ENCODE results near the gene ANKS1A. TPM values are rescaled to one million over a fixed set of nuclear protein-coding genes. Genes with fewer than 3 reads are reported as not detected.
"Not testable (repeated sequence)": the region's sequence is repeated elsewhere in the genome, so short reads cannot be mapped to it uniquely, and the experiment has no call there.

Gene ANKS1A
- total RNA-seq, 2 experiments from 2014 or later, result 6.4 to 6.9 TPM

- Mint-ChIP-seq H3K27ac (no peak overlapping the region), H3K27me3 (no peaks in the 10 kb centered on the region), H3K4me3 (no peak overlapping the region), H3K4me1 (ENCODE audit: low read depth) (peaks cover 3% of the 10 kb centered on the region), H3K9me3 (no peaks in the 10 kb centered on the region), H3K36me3 (ENCODE audit: low read depth) (no peaks in the 10 kb centered on the region)
- H3K27me3 ChIP-seq (ENCODE audit: control insufficient read depth in 1 of 2, insufficient read depth in 2 of 2, low read length in 2 of 2), result no peaks in the 10 kb centered on the region
- TF ChIP-seq, protein P1, sequence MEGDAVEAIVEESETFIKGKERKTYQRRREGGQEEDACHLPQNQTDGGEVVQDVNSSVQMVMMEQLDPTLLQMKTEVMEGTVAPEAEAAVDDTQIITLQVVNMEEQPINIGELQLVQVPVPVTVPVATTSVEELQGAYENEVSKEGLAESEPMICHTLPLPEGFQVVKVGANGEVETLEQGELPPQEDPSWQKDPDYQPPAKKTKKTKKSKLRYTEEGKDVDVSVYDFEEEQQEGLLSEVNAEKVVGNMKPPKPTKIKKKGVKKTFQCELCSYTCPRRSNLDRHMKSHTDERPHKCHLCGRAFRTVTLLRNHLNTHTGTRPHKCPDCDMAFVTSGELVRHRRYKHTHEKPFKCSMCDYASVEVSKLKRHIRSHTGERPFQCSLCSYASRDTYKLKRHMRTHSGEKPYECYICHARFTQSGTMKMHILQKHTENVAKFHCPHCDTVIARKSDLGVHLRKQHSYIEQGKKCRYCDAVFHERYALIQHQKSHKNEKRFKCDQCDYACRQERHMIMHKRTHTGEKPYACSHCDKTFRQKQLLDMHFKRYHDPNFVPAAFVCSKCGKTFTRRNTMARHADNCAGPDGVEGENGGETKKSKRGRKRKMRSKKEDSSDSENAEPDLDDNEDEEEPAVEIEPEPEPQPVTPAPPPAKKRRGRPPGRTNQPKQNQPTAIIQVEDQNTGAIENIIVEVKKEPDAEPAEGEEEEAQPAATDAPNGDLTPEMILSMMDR (IDR thresholded peaks at IDR 0.05), result no peak
- intact Hi-C loops (cut with DNase I, micrococcal nuclease), result no loop called here
- H3K27ac ChIP-seq (ENCODE audit: low read depth in 1 of 2, low read length in 2 of 2), result no peak overlapping the region
- ChIA-PET POLR2A (interaction anchor here (0.6 kb wide), 1 partner anchor 20 kb away, joined by 3 read pairs; no protein-coding TSS in a partner anchor), CTCF (no interaction called here)
- no peaks in the 10 kb centered on the region for H3K9me3 ChIP-seq (ENCODE audit: control insufficient read depth in 1 of 2, insufficient read depth in 1 of 2, low read length in 2 of 2)
- H3K36me3 ChIP-seq (ENCODE audit: insufficient read depth, low read length), result no peaks in the 10 kb centered on the region
- no peak for DNase-seq
- H3K4me3 ChIP-seq (ENCODE audit: low read length), result no peak overlapping the region
- ATAC-seq (ENCODE audit: poor library complexity), result no peak
- H3K4me1 ChIP-seq (ENCODE audit: insufficient read depth, low read length), result no peaks in the 10 kb centered on the region
Observed at GRCh38 chr6:34897716-34898115, 8.7 kb downstream of the ANKS1A start.

GRCh38 chr6:34899748-34900147 is 10.7 kb downstream of the ANKS1A start:
- H3K4me1 Mint-ChIP-seq (ENCODE audit: low read depth); H3K27me3 Mint-ChIP-seq; H3K36me3 Mint-ChIP-seq (ENCODE audit: low read depth); DNase-seq; intact Hi-C loops (cut with DNase I, micrococcal nuclease); H3K27me3 ChIP-seq (ENCODE audit: control insufficient read depth in 1 of 2, insufficient read depth in 2 of 2, low read length in 2 of 2); H3K27ac ChIP-seq (ENCODE audit: low read depth in 1 of 2, low read length in 2 of 2); H3K4me1 ChIP-seq (ENCODE audit: insufficient read depth, low read length); H3K9me3 ChIP-seq (ENCODE audit: control insufficient read depth in 1 of 2, insufficient read depth in 1 of 2, low read length in 2 of 2); ATAC-seq (ENCODE audit: poor library complexity); H3K4me3 ChIP-seq (ENCODE audit: low read length); H3K36me3 ChIP-seq (ENCODE audit: insufficient read depth, low read length); CTCF ChIA-PET; H3K9me3 Mint-ChIP-seq; H3K4me3 Mint-ChIP-seq; H3K27ac Mint-ChIP-seq: not testable (repeated sequence)
- POLR2A ChIA-PET, result interaction anchor here (2.0 kb wide), 1 partner anchor 11 kb away, joined by 7 read pairs; the partner anchor contains the start of gene ANKS1A

DNA sequence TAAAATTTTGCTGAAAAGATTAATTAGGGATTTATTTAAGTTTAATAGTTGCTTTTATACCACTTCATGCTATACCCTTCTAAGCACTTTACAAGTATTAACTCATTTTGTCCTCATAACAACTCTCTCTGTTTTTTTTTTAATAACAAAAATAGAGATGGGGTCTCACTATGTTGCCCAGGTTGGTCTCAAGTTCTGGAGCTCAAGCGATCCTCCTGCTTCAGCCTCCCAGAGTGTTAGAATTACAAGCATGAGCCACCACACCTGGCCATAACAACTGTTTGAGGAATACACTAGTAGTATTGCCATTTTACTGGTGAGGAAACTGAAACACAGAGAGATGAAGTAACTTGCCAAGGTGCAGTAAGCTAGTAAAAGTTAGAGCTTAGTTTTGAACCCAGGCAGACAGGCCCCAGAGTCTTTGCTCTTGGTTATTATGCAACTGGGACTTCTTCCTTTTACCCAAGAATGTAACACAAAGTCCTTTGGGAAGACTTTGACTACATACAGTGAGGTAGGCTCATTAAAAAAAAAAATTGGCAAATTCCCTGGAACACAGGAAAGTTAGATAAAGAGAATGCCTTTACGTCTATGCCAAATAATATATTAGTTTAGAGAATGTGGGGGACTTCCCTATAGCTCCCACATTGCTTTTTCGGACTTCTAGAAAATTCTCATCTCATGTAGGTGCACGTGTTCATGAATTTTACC is 11.4 kb downstream of the ANKS1A start:
- intact Hi-C loops (cut with DNase I, micrococcal nuclease), result no loop called here
- Mint-ChIP-seq H3K4me1 (ENCODE audit: low read depth) (peaks cover under 1% of the 10 kb centered on the region), H3K27me3 (no peaks in the 10 kb centered on the region), H3K36me3 (ENCODE audit: low read depth) (no peaks in the 10 kb centered on the region), H3K4me3 (no peak overlapping the region), H3K9me3 (no peaks in the 10 kb centered on the region), H3K27ac (no peak overlapping the region)
- ATAC-seq (ENCODE audit: poor library complexity), result no peak
- Histone ChIP-seq H3K9me3 (ENCODE audit: control insufficient read depth in 1 of 2, insufficient read depth in 1 of 2, low read length in 2 of 2) (no peaks in the 10 kb centered on the region), H3K4me3 (ENCODE audit: low read length) (no peak overlapping the region), H3K27ac (ENCODE audit: low read depth in 1 of 2, low read length in 2 of 2) (no peak overlapping the region), H3K36me3 (ENCODE audit: insufficient read depth, low read length) (no peaks in the 10 kb centered on the region), H3K4me1 (ENCODE audit: insufficient read depth, low read length) (no peaks in the 10 kb centered on the region), H3K27me3 (ENCODE audit: control insufficient read depth in 1 of 2, insufficient read depth in 2 of 2, low read length in 2 of 2) (no peaks in the 10 kb centered on the region)
- TF ChIP-seq, protein P1 (IDR thresholded peaks at IDR 0.05), result no peak
- no peak for DNase-seq
- ChIA-PET CTCF (interaction anchor here (0.7 to 1.4 kb wide), 2 partner anchors 12 to 1715 kb away, joined by 3 to 4 read pairs; no protein-coding TSS in a partner anchor), POLR2A (no interaction called here)

DNA sequence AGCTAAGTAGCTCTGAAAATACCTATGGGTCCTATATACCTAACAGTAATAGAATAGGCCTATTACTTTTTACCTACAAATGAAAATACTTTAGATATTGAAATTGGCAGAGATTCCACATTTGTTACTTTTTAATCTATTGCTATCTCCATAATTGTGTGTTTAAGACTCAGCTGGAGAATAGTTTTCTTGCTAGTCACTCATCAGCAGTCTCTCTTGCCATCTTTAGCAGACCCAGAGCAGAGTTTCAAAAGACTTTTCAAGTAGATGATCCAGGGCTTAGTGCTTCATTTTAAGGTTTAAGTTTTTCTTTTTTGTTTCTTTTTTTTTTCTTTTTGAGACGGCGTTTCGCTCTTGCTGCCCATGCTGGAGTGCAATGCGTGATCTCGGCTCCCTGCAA is 12.9 kb downstream of the ANKS1A start:
- Mint-ChIP-seq H3K9me3 (no peaks in the 10 kb centered on the region), H3K27ac (no peak overlapping the region), H3K4me1 (ENCODE audit: low read depth) (no peaks in the 10 kb centered on the region), H3K27me3 (no peaks in the 10 kb centered on the region), H3K36me3 (ENCODE audit: low read depth) (no peaks in the 10 kb centered on the region), H3K4me3 (no peak overlapping the region)
- ATAC-seq (ENCODE audit: poor library complexity), result no peak
- CTCF ChIA-PET, result interaction anchor here (1.4 kb wide), 1 partner anchor 11 kb away, joined by 4 read pairs; no protein-coding TSS in a partner anchor
- TF ChIP-seq, protein P1 (IDR thresholded peaks at IDR 0.05), result no peak
- no peak overlapping the region for H3K4me3 ChIP-seq (ENCODE audit: low read length)
- H3K27me3 ChIP-seq (ENCODE audit: control insufficient read depth in 1 of 2, insufficient read depth in 2 of 2, low read length in 2 of 2), result no peaks in the 10 kb centered on the region
- POLR2A ChIA-PET, result no interaction called here
- no peaks in the 10 kb centered on the region for H3K4me1 ChIP-seq (ENCODE audit: insufficient read depth, low read length)
- DNase-seq, result no peak
- intact Hi-C loops (cut with DNase I, micrococcal nuclease), result no loop called here
- no peaks in the 10 kb centered on the region for H3K36me3 ChIP-seq (ENCODE audit: insufficient read depth, low read length)
- H3K9me3 ChIP-seq (ENCODE audit: control insufficient read depth in 1 of 2, insufficient read depth in 1 of 2, low read length in 2 of 2), result no peaks in the 10 kb centered on the region
- H3K27ac ChIP-seq (ENCODE audit: low read depth in 1 of 2, low read length in 2 of 2), result no peak overlapping the region
